ENCODE measurements around the gene PCNX1. TPM values are rescaled to one million over a fixed set of nuclear protein-coding genes. Genes with fewer than 3 reads are reported as not detected.

The PCNX1 gene
- total and polyA plus RNA-seq, 9 of the 15 experiments (the other 6 are each of a cell fraction or from before 2014, with no cell fraction given), result 0.30 to 4.5 (median 2.3) TPM

DNA sequence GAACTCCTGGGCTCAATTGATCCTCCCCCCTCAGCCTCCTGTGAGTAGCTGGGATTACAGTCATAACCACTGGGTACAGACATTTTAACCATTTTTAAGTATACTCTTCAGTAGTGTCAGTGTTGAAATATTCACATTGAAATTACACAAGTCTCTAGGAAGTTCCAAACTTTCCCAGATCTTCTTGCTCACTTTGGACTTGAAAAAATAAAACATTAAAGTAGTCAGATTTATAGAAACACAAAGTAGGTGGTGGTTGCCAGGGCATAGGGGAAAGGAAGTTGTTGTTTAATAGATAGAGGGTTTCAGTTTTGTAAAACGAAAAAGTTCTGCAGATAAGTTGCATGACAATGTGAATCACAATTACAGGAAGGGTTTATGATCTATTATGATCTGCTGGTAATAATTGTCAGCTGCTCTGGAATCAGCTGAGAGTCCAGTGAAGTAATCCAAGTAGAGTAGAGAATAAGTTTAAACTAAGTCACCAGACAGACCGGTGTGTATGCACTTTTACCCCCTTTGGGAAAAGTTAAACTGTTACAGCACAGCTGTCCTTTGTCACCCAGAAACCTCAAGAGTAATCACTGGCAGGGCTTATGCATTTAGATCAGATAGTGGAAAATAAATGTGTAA lies 27.4 kb downstream of the PCNX1 start (continued):
- TF ChIP-seq SAFB2 (IDR thresholded peaks at IDR 0.05; ENCODE audit: borderline replicate concordance, low read depth, low read length, severe bottlenecking), result no peak

- no peak for FAIRE-seq
- CTCF ChIA-PET (ENCODE audit: low intra/inter-chr PET ratio), result no interaction called here
- WGBS (ENCODE audit: insufficient coverage, low coverage, missing lambda C conversion rate), result 6% methylated on average over 3 of the region's 3 CpGs
- TF ChIP-seq TRIM25 (IDR thresholded peaks at IDR 0.05; ENCODE audit: borderline replicate concordance), result no peak
- TF ChIP-seq SP1 (CRISPR knock-in tag; IDR thresholded peaks at IDR 0.05), result no peak
- TF ChIP-seq BRD9 (IDR thresholded peaks at IDR 0.05; ENCODE audit: low read depth, partially characterized antibody), result no peak
- no peak for TF ChIP-seq RAD21 (CRISPR knock-in tag; conservative IDR thresholded peaks at IDR 0.05 in 1 of 2, IDR thresholded peaks at IDR 0.05 in 1 of 2)
- TF ChIP-seq, protein P1, sequence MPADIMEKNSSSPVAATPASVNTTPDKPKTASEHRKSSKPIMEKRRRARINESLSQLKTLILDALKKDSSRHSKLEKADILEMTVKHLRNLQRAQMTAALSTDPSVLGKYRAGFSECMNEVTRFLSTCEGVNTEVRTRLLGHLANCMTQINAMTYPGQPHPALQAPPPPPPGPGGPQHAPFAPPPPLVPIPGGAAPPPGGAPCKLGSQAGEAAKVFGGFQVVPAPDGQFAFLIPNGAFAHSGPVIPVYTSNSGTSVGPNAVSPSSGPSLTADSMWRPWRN (IDR thresholded peaks at IDR 0.05; ENCODE audit: low read depth), result no peak
- TF ChIP-seq, protein P2, sequence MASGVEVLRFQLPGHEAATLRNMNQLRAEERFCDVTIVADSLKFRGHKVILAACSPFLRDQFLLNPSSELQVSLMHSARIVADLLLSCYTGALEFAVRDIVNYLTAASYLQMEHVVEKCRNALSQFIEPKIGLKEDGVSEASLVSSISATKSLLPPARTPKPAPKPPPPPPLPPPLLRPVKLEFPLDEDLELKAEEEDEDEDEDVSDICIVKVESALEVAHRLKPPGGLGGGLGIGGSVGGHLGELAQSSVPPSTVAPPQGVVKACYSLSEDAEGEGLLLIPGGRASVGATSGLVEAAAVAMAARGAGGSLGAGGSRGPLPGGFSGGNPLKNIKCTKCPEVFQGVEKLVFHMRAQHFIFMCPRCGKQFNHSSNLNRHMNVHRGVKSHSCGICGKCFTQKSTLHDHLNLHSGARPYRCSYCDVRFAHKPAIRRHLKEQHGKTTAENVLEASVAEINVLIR (CRISPR knock-in tag; IDR thresholded peaks at IDR 0.05), result no peak
- TF ChIP-seq XRCC5 (IDR thresholded peaks at IDR 0.05; ENCODE audit: low read depth, low read length), result no peak
- TF ChIP-seq XRCC3 (IDR thresholded peaks at IDR 0.05), result no peak
- TF ChIP-seq GTF2F1 (IDR thresholded peaks at IDR 0.05; ENCODE audit: low read depth, low read length), result no peak
- no peak for TF ChIP-seq RBM17 (IDR thresholded peaks at IDR 0.05; ENCODE audit: borderline replicate concordance, low read depth, low read length)
- TF ChIP-seq RFX1 (IDR thresholded peaks at IDR 0.05), result no peak
- TF ChIP-seq DNMT1 (IDR thresholded peaks at IDR 0.05), result no peak
- no peak for TF ChIP-seq ZNF24 (IDR thresholded peaks at IDR 0.05)
Observed at GRCh38 chr14:70935135-70935534, 27.9 kb downstream of the PCNX1 start.

More at GRCh38 chr14:70935135-70935534, 27.9 kb downstream of the PCNX1 start:
- POLR2A ChIA-PET, result no interaction called here
- H3K4me2 ChIP-seq (ENCODE audit: insufficient read depth, low read length), result no peak overlapping the region
- no peaks in the 10 kb centered on the region for H3K79me2 ChIP-seq (ENCODE audit: control insufficient read depth, insufficient read depth, low read length)
- DNase-seq (ENCODE audit: extremely low read depth in 1 of 4, low spot score in 3 of 4) (no peak), ATAC-seq (no peak)
- intact Hi-C loops (cut with micrococcal nuclease) (no loop called here), in situ Hi-C loops (cut with MboI) (no loop called here)
- H3K9me1 ChIP-seq (ENCODE audit: control insufficient read depth, insufficient read depth, low read length), result no peaks in the 10 kb centered on the region
- no peaks in the 10 kb centered on the region for H3K27me3 ChIP-seq (ENCODE audit: control insufficient read depth in 2 of 2, insufficient read depth in 2 of 2, low read length in 2 of 2)
- no peaks in the 10 kb centered on the region for H3K36me3 ChIP-seq (ENCODE audit: control insufficient read depth, insufficient read depth, low read length)
- no peaks in the 10 kb centered on the region for H3K4me1 ChIP-seq (replicated peaks in 1 of 2; ENCODE audit: control insufficient read depth in 2 of 2, insufficient read depth in 2 of 2, low read length in 2 of 2)
- H3K27ac ChIP-seq (ENCODE audit: extremely low read depth, low read depth, low read length), result no peak overlapping the region
- H3K9me3 ChIP-seq (replicated peaks; ENCODE audit: control insufficient read depth, insufficient read depth, low read depth, low read length), result no peaks in the 10 kb centered on the region
- H3K4me3 ChIP-seq, result no peak overlapping the region
- H2AFZ ChIP-seq (ENCODE audit: low read depth, low read length), result no peak overlapping the region
- no TSS peak for BruUV-seq (replicated peaks)
- no peaks in the 10 kb centered on the region for H4K20me1 ChIP-seq (replicated peaks; ENCODE audit: control insufficient read depth, insufficient read depth, low read length)
- no peak overlapping the region for H3K9ac ChIP-seq (ENCODE audit: insufficient read depth in 1 of 2, low read depth in 2 of 2, low read length in 2 of 2)
